T-helper 9 cell (primary cell): Measurements from ENCODE around the gene PDCD7.
"Not testable (repeated sequence)": the region's sequence is repeated elsewhere in the genome, so short reads cannot be mapped to it uniquely, and the experiment has no call there.

Experiments
- DNase-seq: peaks from one replicate; pipeline ENCODE4 v3.0.0-alpha.2; 2020
- total RNA-seq, 2 donors: gene quantifications; one replicate each; lab custom pipeline; 2026; lab: John Stamatoyannopoulos, UW

PDCD7 gene
- total RNA-seq = 26.5 to 51.0 reads per million in 2 donors

DNA sequence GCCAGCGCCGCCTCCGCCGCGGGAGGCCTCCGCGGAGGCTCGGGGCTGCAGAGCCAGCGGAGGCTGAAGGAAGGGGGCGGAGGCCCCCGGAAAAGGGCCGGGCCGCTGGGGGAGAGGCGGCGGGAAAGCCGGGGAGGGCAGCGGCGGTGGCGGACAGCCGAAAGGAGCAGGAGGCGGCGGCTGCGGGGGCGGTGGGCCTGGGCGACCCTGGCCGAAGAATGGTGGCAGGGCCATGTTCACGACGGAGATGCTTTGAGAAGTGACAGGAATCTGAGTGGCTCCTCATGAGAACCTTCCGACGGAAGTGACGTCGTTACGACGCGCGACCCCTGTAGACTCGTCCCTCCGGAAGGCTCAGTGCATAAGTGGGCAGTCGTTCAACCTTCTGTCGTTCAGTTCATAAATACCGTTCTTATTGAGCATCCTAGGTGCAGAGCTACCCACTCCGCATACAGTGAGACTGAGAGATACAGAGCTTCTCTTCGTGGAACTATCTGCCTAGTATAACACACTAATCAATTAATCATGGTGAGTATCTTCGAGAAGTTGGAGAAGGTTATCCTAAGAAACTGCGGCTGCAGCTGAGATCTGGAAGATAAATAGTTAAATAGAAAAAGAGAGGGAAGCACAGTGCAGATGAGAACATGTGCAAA lies at the start of gene PDCD7:
PDCD7 (minus strand) TSS at position 261 of the 653 bp plus-strand sequence; CDS start at position 234, 27 bp downstream.
- DNase-seq = peak; percentile 66

DNA sequence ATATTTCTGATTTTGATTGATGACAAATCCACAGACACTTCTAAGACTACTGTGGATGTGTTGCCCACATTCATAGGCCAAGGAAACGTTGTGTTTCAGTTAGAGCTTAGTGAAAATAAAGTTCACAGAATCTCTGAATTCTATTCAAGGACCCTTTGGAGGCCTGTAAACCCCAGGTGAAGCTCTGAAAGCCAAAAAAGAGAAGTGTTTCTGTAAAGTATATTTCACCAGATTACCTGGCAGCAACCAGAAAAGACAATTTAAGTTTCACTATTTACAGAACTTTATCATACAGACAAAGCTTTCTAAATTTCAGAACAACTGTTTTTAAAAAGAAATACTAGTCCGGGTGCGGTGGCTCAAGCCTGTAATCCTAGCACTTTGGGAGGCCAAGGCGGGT lies 48.9 kb upstream of the PDCD7 start:
- DNase-seq = no peak

GRCh38 chr15:65181582-65182353 lies 48.2 kb upstream of the PDCD7 start:
- not testable (repeated sequence) for DNase-seq

DNA sequence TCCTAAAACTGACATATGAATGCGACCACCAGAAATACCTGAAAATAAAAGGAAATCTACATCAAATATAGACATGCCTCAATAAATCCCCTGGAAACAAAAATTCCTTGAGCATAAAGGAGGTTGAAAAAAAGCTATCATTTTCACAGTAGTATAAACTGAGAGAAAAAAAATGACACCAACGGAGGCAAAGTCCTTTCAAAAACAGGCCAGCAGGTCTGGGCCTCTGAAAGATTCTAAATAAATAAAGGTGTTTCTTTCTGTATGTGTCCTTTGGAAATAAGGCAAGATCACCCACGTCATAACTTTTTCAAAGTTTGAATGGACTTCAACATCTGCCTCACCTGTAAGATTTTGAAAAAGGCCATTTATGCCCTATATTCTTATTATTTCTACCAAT lies 46.6 kb upstream of the PDCD7 start:
- DNase-seq = no peak

- DNase-seq = no peak
Measured at GRCh38 chr15:65177901-65178300, 44.3 kb upstream of the PDCD7 start.

DNA sequence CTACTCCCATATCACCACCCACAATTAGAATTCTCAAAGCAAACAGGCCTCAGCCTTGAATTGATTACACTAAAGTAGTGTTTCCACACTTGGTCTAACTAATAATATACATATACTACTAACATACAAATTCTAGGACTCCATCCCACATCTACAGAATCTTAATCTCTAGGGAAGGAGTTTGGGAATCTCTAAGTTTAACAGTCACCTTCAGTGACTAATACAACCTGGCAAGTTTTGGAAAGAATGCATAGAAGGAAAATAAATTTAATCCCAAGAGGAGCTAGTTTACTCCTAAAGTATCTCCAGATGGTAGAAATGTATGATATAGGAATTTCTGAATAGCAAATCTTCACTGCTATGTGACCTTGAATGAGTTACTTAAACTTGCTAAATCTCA lies 42.4 kb upstream of the PDCD7 start:
- DNase-seq = no peak

DNA sequence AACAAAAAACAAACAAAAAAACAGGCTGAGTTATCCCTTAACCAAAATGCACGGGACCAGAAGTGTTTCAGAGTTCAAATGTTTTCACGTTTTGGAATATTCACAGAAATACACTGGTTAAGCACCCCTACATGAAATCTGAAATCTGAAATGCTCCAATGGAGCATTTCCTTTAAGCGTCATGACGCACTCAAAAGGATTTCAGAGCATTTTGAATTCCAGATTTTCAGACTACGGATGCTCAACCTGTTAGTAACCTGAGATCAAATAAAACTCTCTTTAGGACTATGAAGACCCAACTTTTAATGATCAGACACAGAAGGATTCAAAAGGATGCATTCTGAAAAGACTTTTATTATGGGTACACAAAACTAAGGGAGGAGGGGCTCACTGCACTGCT lies 41.9 kb upstream of the PDCD7 start:
- DNase-seq = no peak

DNA sequence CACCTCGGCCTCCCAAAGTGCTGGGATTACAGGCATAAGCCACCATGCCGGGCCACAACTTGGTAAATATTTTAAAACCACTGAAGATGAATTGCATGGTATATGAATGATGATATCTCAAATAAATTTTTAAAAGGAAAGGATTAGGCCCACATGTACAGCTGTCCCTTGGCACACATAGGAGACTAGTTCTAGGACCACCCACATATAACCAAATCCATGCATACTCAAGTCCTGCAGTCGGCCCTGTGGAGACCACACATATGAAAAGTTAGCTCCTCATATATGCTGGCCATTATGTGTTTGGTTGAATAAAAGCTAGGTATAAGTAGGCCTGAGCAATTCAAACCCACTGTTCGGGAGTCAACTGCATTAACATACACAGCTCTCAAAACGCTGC lies 40.9 kb upstream of the PDCD7 start:
- no peak for DNase-seq

DNA sequence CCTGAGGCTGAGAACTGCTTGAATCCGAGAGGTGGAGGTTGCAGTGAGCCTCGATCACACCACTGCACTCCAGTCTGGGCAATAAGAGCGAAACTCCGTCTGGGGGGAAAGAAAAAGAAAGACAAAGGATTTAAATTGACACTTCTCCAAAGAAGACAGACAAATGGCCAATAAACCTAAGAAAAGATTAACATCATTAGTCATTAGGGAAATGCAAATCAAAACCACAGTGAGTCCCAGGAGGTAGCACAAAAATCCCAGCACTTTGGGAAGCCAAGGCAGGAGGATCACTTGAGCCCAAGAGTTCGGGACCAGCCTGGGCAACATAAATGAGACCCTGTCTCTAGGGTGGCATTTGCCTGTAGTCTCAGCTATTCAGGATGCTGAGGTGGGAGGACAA lies 38.9 kb upstream of the PDCD7 start:
- DNase-seq = no peak

DNA sequence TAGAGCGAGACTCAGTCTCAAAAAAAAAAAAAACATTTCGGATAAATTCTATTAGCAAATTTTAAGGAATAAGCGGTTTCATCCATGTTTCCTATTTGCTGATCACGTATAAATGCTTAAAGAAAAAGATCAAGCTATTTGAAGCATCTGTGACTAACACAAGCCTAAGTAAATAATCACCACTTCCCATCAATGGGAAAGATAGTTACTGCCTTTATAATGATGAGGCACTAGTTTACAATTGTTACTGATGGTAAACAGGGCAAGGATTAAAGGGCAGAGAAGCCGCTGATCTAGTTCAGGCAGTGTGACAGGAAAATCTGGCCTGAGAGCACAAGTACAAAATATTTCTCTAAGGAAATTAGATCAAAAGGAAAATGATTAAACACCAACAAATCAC lies 37.8 kb upstream of the PDCD7 start:
- no peak for DNase-seq

DNA sequence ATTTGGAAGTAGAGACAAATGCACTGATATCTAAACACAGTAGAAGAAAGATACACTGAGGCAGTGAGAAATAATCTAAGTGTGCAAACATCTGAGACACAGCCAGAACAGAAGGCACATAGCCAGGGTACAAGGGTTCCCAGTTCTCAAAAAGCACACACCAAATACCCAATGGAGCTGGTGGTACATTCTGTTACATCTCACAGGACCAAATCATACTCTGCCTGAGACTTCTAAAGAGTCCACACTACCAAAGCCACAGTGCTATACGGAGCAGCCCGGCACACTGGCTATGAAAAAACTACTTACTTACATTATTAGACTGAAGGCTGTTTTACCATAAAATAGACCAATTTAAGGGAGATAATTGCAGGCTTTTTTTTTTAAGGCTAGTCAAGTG lies 32.3 kb upstream of the PDCD7 start:
- DNase-seq = no peak

DNA sequence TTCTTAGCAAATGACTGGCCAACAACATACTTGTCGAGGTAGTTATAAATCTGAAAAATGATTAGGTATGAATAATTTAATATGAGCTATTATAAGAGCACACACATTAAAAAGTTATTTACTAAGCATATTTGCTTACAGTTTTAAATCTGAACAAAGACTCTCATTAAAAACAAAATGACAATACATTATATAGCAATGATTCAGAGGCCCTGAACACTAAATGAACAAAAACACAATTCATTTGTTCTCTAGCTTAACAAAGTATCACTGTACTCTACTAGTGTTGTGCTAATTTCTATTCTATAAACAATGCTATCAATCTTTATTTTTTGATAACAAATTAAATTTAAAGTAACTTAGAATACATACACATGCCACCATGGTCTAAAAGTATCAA lies 30.5 kb upstream of the PDCD7 start:
- no peak for DNase-seq

GRCh38 chr15:65163041-65163440 lies 29.4 kb upstream of the PDCD7 start:
- DNase-seq = no peak

DNA sequence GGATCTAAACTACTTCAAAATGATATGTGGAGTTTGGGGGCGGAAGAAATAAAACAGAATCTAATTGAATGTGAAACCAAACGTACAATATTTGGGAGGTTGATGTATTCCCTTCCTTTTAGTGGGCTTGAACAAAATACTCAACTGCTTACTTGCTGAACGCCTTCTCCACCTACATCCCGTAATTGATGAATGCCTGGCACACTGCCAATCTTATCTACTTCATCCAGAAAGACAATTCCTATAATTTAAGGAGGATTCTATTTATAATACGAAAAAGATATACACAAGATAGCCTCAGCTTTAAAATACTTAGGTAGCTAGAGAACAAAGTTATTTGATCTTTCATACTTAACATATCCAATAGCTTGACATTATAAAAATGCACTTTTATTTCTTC lies 23.1 kb upstream of the PDCD7 start:
- no peak for DNase-seq

- DNase-seq = no peak
Measured at GRCh38 chr15:65154720-65155119, 21.1 kb upstream of the PDCD7 start.

DNA sequence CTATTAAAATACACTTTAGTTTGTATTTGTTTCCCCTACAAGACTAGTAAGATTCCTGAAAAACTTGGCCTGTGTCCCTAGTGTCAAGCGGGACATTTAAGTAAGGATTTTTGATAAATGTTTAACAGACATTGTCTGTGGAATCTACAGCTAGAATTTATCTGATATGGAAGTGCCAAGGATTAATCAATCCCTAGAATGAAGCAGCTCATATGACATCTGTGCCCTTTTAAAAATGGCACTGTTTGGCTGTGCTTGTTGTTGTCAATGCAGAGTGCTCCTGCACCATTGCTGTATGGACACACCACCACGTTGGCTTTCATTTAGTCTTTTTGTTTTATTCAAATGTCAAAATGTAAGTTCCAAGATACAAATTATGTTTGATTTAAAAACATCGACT lies 14.3 kb upstream of the PDCD7 start:
- no peak for DNase-seq

- no peak for DNase-seq
Measured at GRCh38 chr15:65146438-65146837, 12.8 kb upstream of the PDCD7 start.

DNA sequence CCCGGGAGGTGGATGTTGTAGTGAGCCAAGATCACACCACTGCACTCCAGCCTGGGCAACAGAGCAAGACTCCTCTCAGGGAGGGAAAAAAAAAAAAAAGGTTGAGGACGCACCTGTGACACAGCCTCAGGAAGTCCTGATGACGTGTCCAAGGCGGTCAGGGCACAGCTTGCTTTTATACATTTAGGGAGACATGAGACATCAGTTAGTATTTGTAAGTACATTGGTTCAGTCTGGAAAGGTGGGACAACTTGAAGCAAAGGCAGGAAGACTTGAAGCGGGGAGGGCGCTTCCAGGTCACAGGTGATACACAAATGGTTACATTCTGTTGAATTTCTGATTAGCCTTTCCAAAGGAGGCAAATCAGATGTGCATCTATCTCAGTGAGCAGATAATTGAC lies 5.0 kb upstream of the PDCD7 start:
- DNase-seq = not testable (repeated sequence)

GRCh38 chr15:65137893-65138292 lies 4.3 kb upstream of the PDCD7 start:
- DNase-seq = not testable (repeated sequence)

DNA sequence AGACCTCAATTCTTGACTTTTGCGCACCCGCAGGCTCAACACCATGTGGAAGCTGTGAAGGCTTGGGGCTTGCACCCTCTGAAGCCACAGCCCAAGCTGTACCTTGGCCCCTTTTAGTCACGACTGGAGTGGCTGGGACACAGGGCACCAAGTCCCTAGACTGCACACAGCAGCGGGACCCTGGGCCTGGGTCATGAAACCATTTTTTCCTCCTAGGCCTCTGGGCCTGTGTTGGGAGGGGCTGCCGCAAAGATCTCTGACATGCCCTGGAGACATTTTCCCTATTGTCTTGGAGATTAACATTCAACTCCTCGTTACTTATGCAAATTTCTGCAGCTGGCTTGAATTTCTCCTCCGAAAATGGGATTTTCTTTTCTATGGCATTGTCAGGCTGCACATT lies 3.5 kb upstream of the PDCD7 start:
- not testable (repeated sequence) for DNase-seq

DNA sequence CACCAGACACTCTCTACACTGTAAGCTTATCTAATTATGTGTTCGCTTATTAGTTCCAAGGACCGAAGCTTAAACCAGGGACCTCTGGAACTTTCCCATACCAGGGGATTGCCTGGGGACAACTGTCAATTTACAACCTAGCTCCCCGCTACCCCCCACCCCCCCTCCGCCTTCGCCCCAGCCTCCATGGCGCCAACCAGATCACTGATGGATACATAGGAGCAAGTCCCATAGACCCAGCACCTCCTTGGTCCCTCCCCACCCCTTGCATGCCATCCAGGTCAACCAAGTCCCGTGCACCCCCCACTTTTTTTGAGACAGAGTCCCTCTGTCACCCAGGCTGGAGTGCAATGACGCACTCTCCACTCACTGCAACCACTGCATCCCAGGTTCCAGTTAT lies 930 bp upstream of the PDCD7 start:
- no peak for DNase-seq

DNA sequence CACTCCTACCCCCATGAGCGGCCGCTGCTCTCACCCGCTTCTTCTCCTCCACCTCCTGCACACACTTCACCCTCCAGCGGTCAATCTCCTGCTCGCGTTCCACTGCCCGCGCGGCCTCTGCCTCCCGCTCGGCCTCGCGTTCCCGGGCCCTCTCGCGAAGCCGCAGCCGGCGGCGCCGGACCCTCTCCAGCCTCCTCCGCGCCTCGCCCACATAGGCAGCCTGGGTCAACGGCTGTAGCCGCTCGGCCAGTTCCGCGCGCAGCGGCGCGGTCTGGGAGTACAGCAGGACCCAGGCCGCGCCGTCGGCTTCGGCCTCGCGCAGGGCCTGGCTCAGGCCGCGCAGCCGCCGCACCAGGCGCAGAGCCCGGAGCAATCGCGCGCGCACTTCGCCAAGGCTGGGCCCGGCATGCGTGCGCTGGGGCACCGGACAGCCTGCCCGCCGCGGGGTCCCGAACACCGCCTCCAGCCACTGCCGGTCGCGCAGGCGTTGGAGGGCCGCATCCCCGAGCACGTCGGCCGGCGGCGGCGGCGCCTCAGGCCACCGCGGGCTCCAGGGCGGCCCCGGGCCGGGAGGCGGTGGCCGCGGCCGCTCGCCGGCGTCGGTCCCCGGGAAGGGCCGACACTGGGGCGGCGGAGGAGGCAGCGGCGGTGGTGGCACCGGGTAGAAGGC lies 595 bp downstream of the PDCD7 start:
- peak; percentile 6 for DNase-seq

DNA sequence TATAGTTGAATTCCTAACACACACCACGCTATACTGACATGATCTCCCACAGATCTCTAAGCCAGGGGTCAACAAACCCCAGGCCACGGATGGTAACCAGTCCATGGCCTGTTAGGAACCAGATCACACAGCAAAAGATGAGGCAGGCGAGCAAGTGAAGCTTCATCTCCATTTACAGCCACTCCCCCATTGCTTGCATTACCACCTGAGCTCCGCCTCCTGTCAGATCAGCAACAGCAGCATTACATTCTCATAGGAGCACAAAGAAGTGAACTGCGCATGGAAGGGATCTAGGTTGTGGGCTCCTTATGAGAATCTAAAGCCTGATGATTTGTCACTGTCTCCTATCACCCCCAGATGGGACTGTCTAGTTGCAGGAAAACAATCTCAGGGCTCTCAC lies 2.7 kb downstream of the PDCD7 start:
- no peak for DNase-seq

DNA sequence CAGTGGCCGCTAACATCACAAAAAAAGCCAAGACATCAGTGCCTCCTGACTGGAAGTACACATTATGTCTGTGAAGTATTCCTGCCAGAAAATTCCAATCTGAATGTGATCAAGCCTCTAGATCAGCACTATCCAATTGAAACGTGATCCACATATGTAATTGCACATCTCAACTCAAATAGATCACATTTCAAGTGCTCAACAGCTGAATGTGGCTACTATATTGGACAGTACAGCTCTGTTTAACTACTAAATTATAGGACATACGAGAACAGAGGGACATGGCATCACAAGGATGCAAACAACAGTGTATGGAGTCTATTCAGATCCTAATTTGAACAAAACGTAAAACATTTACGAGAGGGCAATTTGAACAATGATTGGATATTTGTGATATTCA lies 18.1 kb downstream of the PDCD7 start:
- DNase-seq = no peak
